Vagina (tissue), 2 donors: ENCODE results near the gene LRRC73. TPM values are rescaled to one million over a fixed set of nuclear protein-coding genes. Genes with fewer than 3 reads are reported as not detected.
"Not testable (repeated sequence)": the region's sequence is repeated elsewhere in the genome, so short reads cannot be mapped to it uniquely, and the experiment has no call there.

ENCODE experiments used
- DNase-seq, 2 donors: peaks; one replicate each; pipeline ENCODE4 v3.0.0-alpha.2; 2017; ENCODE audit errors: extremely low spot score in 2 of 2
- H3K27ac ChIP-seq: fragments of 200-600 bp; sonication (generic); one replicate; pipeline ENCODE4 v1.5.1; 2019
- H3K27me3 ChIP-seq: fragments of 200-600 bp; sonication (generic); one replicate; pipeline ENCODE4 v1.5.1; 2019
- H3K36me3 ChIP-seq, 2 donors: fragments of 200-600 bp; sonication (generic); one replicate each; pipeline ENCODE4 v1.5.1; 2017 to 2019
- H3K4me1 ChIP-seq: fragments of 200-600 bp; sonication (generic); one replicate; pipeline ENCODE4 v1.5.1; 2019
- H3K4me3 ChIP-seq, 2 donors: fragments of 200-600 bp; sonication (generic); 1 replicate in 1 of 2; 2 replicates in 1 of 2; pipeline ENCODE4 v1.5.1; 2016 to 2019
- H3K9me3 ChIP-seq: fragments of 200-600 bp; sonication (generic); one replicate; pipeline ENCODE4 v1.5.1; 2019
- CTCF ChIP-seq, 3 experiments: fragments of 450-650 bp in 2 of 3; fragments of 200-600 bp in 1 of 3; sonication (generic) in 1 of 3; IDR thresholded peaks; one replicate each; pipeline ENCODE4 v1.5.1; 2017 to 2019; ENCODE audit warnings: antibody characterized with exemption in 3 of 3, mild to moderate bottlenecking in 2 of 3, moderate library complexity in 2 of 3
- POLR2A ChIP-seq, 2 donors: fragments of 450-650 bp; IDR thresholded peaks; one replicate each; pipeline ENCODE4 v1.6.1; 2017; ENCODE audit warnings: antibody characterized with exemption in 2 of 2, mild to moderate bottlenecking in 2 of 2, moderate library complexity in 2 of 2
- POLR2AphosphoS5 ChIP-seq, 2 donors: sonication (generic); formaldehyde crosslinking; IDR thresholded peaks; one replicate each; pipeline ENCODE4 v1.9.0; 2017; ENCODE audit warnings: antibody characterized with exemption in 2 of 2, mild to moderate bottlenecking in 2 of 2, low read depth in 1 of 2; ENCODE audit not compliant: insufficient read depth in 1 of 2
- intact Hi-C: fragments of 100-400 bp; cut with DNase I; formaldehyde crosslinking; loops from one replicate; pipeline ENCODE4 v1.15.1; 2023
- total RNA-seq: library from RNA; depleted of rRNA; stranded (reverse); fragments of >200 nt; gene quantifications from one replicate; pipeline ENCODE4 v1.2.3, GENCODE V29; 2016

Gene LRRC73
- total RNA-seq, 1 donor from 2014 or later, result not detected

GRCh38 chr6:43465948-43466347, 44.2 kb downstream of the LRRC73 start:
- no peaks in the 10 kb centered on the region for H3K27me3 ChIP-seq

GRCh38 chr6:43464337-43464736, 45.8 kb downstream of the LRRC73 start:
- Histone ChIP-seq H3K9me3 (no peaks in the 10 kb centered on the region), H3K4me3 (no peak overlapping the region), H3K36me3 (no peaks in the 10 kb centered on the region), H3K4me1 (no peaks in the 10 kb centered on the region), H3K27me3 (no peaks in the 10 kb centered on the region), H3K27ac (no peak overlapping the region)
- TF ChIP-seq CTCF (IDR thresholded peaks at IDR 0.05) (no peak), POLR2AphosphoS5 (IDR thresholded peaks at IDR 0.05; ENCODE audit: insufficient read depth in 1 of 2, low read depth in 1 of 2) (no peak), POLR2A (IDR thresholded peaks at IDR 0.05) (no peak)
- intact Hi-C loops, result no loop called here
- DNase-seq, result no peak

More at GRCh38 chr6:43465948-43466347, 44.2 kb downstream of the LRRC73 start:
- DNase-seq, result no peak
- intact Hi-C loops, result no loop called here
- no peaks in the 10 kb centered on the region for H3K36me3 ChIP-seq
- H3K4me3 ChIP-seq, result no peak overlapping the region
- TF ChIP-seq POLR2A (IDR thresholded peaks at IDR 0.05) (no peak), POLR2AphosphoS5 (IDR thresholded peaks at IDR 0.05; ENCODE audit: insufficient read depth in 1 of 2, low read depth in 1 of 2) (no peak), CTCF (IDR thresholded peaks at IDR 0.05) (no peak)
- no peaks in the 10 kb centered on the region for H3K4me1 ChIP-seq
- no peak overlapping the region for H3K27ac ChIP-seq
- H3K9me3 ChIP-seq, result no peaks in the 10 kb centered on the region

- Histone ChIP-seq H3K27ac (no peak overlapping the region), H3K27me3 (no peaks in the 10 kb centered on the region), H3K9me3 (no peaks in the 10 kb centered on the region), H3K36me3 (no peaks in the 10 kb centered on the region), H3K4me1 (no peaks in the 10 kb centered on the region), H3K4me3 (no peak overlapping the region)
- DNase-seq, result no peak
- intact Hi-C loops, result no loop called here
- no peak for TF ChIP-seq POLR2AphosphoS5 (IDR thresholded peaks at IDR 0.05; ENCODE audit: insufficient read depth in 1 of 2, low read depth in 1 of 2)
- no peak for TF ChIP-seq CTCF (IDR thresholded peaks at IDR 0.05)
- TF ChIP-seq POLR2A (IDR thresholded peaks at IDR 0.05), result no peak
Measured at GRCh38 chr6:43461936-43462335, 48.2 kb downstream of the LRRC73 start.

GRCh38 chr6:43460032-43460431, 50.1 kb downstream of the LRRC73 start:
- intact Hi-C loops, result no loop called here
- H3K27ac ChIP-seq, result no peak overlapping the region
- peaks cover 9% of the 10 kb centered on the region for H3K4me1 ChIP-seq
- no peaks in the 10 kb centered on the region for H3K9me3 ChIP-seq
- no peak for TF ChIP-seq POLR2A (IDR thresholded peaks at IDR 0.05)
- H3K27me3 ChIP-seq, result no peaks in the 10 kb centered on the region
- no peak for DNase-seq
- no peak overlapping the region for H3K4me3 ChIP-seq
- H3K36me3 ChIP-seq, result no peaks in the 10 kb centered on the region

- intact Hi-C loops, result no loop called here
- no peak for TF ChIP-seq POLR2A (IDR thresholded peaks at IDR 0.05)
- TF ChIP-seq POLR2AphosphoS5 (IDR thresholded peaks at IDR 0.05; ENCODE audit: insufficient read depth in 1 of 2, low read depth in 1 of 2), result no peak
- no peak for TF ChIP-seq CTCF (IDR thresholded peaks at IDR 0.05)
- H3K27ac ChIP-seq, result no peak overlapping the region
- H3K4me1 ChIP-seq, result peaks cover 14% of the 10 kb centered on the region
- H3K36me3 ChIP-seq, result no peaks in the 10 kb centered on the region
- H3K4me3 ChIP-seq, result no peak overlapping the region
- DNase-seq, result no peak
- H3K9me3 ChIP-seq, result no peaks in the 10 kb centered on the region
- H3K27me3 ChIP-seq, result no peaks in the 10 kb centered on the region
Measured at GRCh38 chr6:43459535-43459934, 50.6 kb downstream of the LRRC73 start.

GRCh38 chr6:43458154-43458553, 52.0 kb downstream of the LRRC73 start:
- DNase-seq, H3K9me3 ChIP-seq, intact Hi-C loops, H3K36me3 ChIP-seq, H3K27me3 ChIP-seq, H3K4me3 ChIP-seq, H3K27ac ChIP-seq: not testable (repeated sequence)
- peaks cover 18% of the 10 kb centered on the region for H3K4me1 ChIP-seq
